ENCODE data around the gene SVIL.
"Not testable (repeated sequence)": the region's sequence is repeated elsewhere in the genome, so short reads cannot be mapped to it uniquely, and the experiment has no call there.

The SVIL gene

DNA sequence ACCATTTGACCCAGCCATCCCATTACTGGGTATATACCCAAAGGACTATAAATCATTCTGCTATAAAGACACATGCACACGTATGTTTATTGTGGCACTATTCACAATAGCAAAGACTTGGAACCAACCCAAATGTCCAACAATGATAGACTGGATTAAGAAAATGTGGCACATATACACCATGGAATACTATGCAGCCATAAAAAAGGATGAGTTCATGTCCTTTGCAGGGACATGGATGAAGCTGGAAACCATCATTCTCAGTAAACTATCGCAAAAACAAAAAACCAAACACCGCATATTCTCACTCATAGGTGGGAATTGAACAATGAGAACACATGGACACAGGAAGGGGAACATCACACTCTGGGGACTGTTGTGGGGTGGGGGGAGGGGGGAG, 85.3 kb downstream of the SVIL start:
- not testable (repeated sequence) for H3K4me3 ChIP-seq (ENCODE audit: low read length in 2 of 2); H3K27me3 ChIP-seq (ENCODE audit: control insufficient read depth in 2 of 2, insufficient read depth in 2 of 2, low read length in 2 of 2); H3K27ac ChIP-seq (ENCODE audit: low read depth in 2 of 2, low read length in 2 of 2); H3K9me3 ChIP-seq (ENCODE audit: control insufficient read depth in 2 of 2, low read length in 2 of 2); H3K4me1 ChIP-seq (ENCODE audit: control insufficient read depth in 2 of 2, insufficient read depth in 2 of 2, low read length in 2 of 2); H3K9ac ChIP-seq (ENCODE audit: low read depth in 1 of 2, low read length in 2 of 2)
- peaks cover 22% of the 10 kb centered on the region in 2 donors for H3K36me3 ChIP-seq (ENCODE audit: control insufficient read depth in 2 of 2, insufficient read depth in 2 of 2, low read length in 2 of 2)

DNA sequence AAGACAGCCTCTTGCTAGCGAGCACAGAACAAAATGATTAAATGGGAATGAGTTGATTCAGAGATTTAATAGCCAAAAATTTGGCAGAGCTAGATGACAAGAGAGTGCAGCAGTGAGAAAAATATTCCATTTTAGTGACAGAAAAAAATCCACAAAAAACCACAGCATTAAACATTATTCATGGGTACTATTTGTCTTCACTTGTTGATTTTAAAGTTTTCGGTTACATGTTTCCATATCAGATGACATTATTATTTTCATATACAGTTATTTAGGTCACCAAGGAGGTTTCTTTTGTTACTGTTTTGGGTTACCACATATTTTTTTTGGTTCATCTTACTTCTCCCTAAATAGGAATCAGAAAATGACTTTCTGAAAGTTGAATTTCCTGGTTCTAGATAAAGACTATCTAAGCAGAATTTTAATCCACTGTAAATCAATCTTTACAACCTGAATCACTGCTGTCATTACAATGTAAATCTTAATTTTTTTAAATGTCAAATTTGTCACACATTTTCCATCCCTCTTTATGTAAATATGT, 87.9 kb downstream of the SVIL start:
- Histone ChIP-seq H3K4me3 (ENCODE audit: low read length in 2 of 2) (no peak overlapping the region), H3K4me1 (ENCODE audit: control insufficient read depth in 2 of 2, insufficient read depth in 2 of 2, low read length in 2 of 2) (peaks cover 2 to 3% of the 10 kb centered on the region in 2 donors), H3K27me3 (ENCODE audit: control insufficient read depth in 2 of 2, insufficient read depth in 2 of 2, low read length in 2 of 2) (no peaks in the 10 kb centered on the region), H3K36me3 (ENCODE audit: control insufficient read depth in 2 of 2, insufficient read depth in 2 of 2, low read length in 2 of 2) (peaks cover 11 to 13% of the 10 kb centered on the region in 2 donors), H3K27ac (ENCODE audit: low read depth in 2 of 2, low read length in 2 of 2) (no peak overlapping the region), H3K9me3 (ENCODE audit: control insufficient read depth in 2 of 2, low read length in 2 of 2) (no peaks in the 10 kb centered on the region), H3K9ac (ENCODE audit: low read depth in 1 of 2, low read length in 2 of 2) (no peak overlapping the region)

DNA sequence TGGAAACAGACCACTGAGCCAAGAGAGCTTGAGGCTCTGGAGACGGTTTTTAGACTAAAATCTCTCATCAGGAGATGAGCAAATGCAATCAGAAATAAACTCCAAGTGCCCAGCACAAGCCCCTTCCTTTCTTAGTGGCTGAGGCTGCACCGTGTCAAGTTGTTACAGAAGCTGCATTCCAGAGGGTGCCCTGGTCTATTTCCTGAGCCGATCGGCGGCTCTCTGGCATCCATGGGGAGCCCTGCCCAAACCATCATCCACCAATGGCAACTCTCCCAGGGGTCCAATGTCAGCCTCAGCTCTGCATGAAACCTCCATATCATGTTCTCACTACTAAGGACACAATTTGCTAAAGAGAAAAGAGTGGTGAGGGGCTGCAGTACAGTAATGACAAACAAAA, 89.6 kb downstream of the SVIL start:
- peaks cover 5 to 8% of the 10 kb centered on the region in 2 donors for H3K36me3 ChIP-seq (ENCODE audit: control insufficient read depth in 2 of 2, insufficient read depth in 2 of 2, low read length in 2 of 2)
- H3K4me3 ChIP-seq (ENCODE audit: low read length in 2 of 2) = no peak overlapping the region
- H3K27me3 ChIP-seq (ENCODE audit: control insufficient read depth in 2 of 2, insufficient read depth in 2 of 2, low read length in 2 of 2) = no peaks in the 10 kb centered on the region
- H3K27ac ChIP-seq (ENCODE audit: low read depth in 2 of 2, low read length in 2 of 2) = no peak overlapping the region
- peaks cover 2 to 3% of the 10 kb centered on the region in 2 donors for H3K4me1 ChIP-seq (ENCODE audit: control insufficient read depth in 2 of 2, insufficient read depth in 2 of 2, low read length in 2 of 2)
- H3K9me3 ChIP-seq (ENCODE audit: control insufficient read depth in 2 of 2, low read length in 2 of 2) = no peaks in the 10 kb centered on the region
- no peak overlapping the region for H3K9ac ChIP-seq (ENCODE audit: low read depth in 1 of 2, low read length in 2 of 2)

DNA sequence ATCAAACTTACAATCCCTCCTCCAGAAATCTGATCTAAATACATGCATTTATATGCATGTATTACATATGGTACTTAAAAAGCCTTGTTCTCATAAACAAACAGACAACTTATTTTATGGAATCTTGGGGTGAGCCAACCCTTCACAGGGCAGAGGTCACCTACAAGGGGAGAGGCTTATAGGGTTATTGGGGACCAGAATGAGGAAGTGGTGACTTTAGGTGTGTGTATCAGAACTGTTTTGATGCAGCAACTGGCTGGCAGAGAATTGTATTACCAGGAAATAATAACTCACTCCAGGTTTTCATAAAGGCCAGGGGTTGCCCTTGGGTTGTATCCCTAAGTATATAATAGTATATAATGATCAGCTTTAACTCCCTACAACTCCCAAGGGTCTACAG, 91.1 kb downstream of the SVIL start:
- peaks cover 2 to 3% of the 10 kb centered on the region in 2 donors for H3K4me1 ChIP-seq (ENCODE audit: control insufficient read depth in 2 of 2, insufficient read depth in 2 of 2, low read length in 2 of 2)
- H3K36me3 ChIP-seq (ENCODE audit: control insufficient read depth in 2 of 2, insufficient read depth in 2 of 2, low read length in 2 of 2) = peaks cover 5 to 9% of the 10 kb centered on the region in 2 donors
- no peak overlapping the region for H3K4me3 ChIP-seq (ENCODE audit: low read length in 2 of 2)
- H3K27ac ChIP-seq (ENCODE audit: low read depth in 2 of 2, low read length in 2 of 2) = no peak overlapping the region
- no peaks in the 10 kb centered on the region for H3K9me3 ChIP-seq (ENCODE audit: control insufficient read depth in 2 of 2, low read length in 2 of 2)
- no peak overlapping the region for H3K9ac ChIP-seq (ENCODE audit: low read depth in 1 of 2, low read length in 2 of 2)
- no peaks in the 10 kb centered on the region for H3K27me3 ChIP-seq (ENCODE audit: control insufficient read depth in 2 of 2, insufficient read depth in 2 of 2, low read length in 2 of 2)

DNA sequence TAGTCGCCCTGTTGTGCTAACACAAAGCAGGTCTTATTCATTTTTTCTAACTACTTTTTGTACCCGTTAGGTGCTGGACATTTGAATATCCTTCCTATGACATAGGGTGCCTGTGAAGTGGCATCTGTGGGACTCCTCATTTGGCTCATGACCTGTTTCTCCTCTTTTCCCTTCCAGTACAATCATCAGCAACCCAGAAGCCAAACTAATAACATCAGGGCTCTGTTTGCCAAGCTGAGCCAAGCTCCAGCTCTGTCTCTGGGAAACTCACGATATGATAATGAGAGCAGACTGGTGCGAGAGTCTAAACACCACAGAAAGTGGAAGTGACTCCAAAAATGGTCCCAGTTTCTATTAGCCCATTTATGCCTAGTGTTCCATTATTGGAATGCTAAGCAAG, 92.0 kb downstream of the SVIL start:
- Histone ChIP-seq H3K27ac (ENCODE audit: low read depth in 2 of 2, low read length in 2 of 2) (no peak overlapping the region), H3K9me3 (ENCODE audit: control insufficient read depth in 2 of 2, low read length in 2 of 2) (no peaks in the 10 kb centered on the region), H3K27me3 (ENCODE audit: control insufficient read depth in 2 of 2, insufficient read depth in 2 of 2, low read length in 2 of 2) (no peaks in the 10 kb centered on the region), H3K4me3 (ENCODE audit: low read length in 2 of 2) (no peak overlapping the region), H3K9ac (ENCODE audit: low read depth in 1 of 2, low read length in 2 of 2) (no peak overlapping the region), H3K36me3 (ENCODE audit: control insufficient read depth in 2 of 2, insufficient read depth in 2 of 2, low read length in 2 of 2) (peaks cover 5 to 9% of the 10 kb centered on the region in 2 donors), H3K4me1 (ENCODE audit: control insufficient read depth in 2 of 2, insufficient read depth in 2 of 2, low read length in 2 of 2) (peaks cover 2 to 3% of the 10 kb centered on the region in 2 donors)

DNA sequence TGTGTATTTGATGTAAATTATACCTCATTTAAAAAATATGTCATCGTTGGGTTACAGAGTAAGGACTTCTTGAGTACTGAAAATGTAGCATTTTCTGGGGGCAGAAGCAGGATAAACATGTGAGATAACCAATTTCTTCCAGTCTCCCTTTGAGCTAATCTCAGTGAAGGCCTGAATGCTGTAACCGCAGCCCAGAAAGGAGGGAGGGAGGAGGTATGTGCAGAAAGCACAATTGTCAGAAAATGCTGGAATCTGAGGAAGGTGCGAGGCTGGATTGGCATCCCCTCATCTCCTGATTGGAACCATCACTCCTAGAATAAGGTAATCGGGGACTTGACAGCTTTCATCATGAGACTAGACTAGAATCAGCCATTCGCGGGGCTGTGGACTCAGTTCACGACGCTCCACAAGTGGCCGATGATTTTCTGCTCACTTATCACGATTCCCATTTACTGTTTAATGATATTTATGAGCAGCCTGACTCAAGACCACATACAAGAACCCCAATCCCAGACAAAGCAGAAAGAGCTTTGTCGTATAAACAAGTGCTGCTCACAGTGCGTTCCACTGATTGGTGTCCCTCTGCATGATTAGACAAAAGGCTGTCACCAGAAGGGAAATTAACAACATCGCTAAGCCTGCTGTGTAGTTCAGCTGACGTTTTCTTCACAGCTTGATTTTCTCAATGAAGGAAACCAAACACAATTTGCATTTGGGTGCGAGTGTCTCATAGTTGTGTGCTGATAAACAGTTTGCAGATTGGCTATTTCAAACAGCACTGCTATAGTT, 93.2 kb downstream of the SVIL start:
- H3K9ac ChIP-seq (ENCODE audit: low read depth in 1 of 2, low read length in 2 of 2) = no peak overlapping the region
- H3K36me3 ChIP-seq (ENCODE audit: control insufficient read depth in 2 of 2, insufficient read depth in 2 of 2, low read length in 2 of 2) = peaks cover 5 to 9% of the 10 kb centered on the region in 2 donors
- H3K27ac ChIP-seq (ENCODE audit: low read depth in 2 of 2, low read length in 2 of 2) = no peak overlapping the region

DNA sequence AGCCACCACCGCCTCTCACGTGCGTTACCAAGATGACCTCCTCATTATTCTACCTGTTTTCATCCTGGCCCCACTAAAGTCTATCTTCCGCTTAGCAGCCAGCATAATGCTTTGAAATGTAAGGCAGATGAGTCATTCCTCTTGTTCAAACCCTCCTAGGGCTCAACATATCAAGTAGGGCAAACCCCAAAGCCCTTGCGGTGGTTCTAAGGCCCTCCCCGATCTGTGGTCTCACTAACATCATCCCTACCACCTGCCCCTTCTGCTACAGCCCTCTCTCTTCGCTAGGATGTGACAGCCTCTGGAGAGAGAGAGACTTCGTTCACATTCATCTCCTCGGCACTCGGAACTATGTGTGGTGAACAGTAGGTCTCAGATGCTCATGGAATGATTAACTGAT, 94.8 kb downstream of the SVIL start:
- no peaks in the 10 kb centered on the region for H3K9me3 ChIP-seq (ENCODE audit: control insufficient read depth in 2 of 2, low read length in 2 of 2)
- H3K4me3 ChIP-seq (ENCODE audit: low read length in 2 of 2) = no peak overlapping the region
- no peaks in the 10 kb centered on the region for H3K27me3 ChIP-seq (ENCODE audit: control insufficient read depth in 2 of 2, insufficient read depth in 2 of 2, low read length in 2 of 2)
- no peak overlapping the region for H3K9ac ChIP-seq (ENCODE audit: low read depth in 1 of 2, low read length in 2 of 2)
- H3K36me3 ChIP-seq (ENCODE audit: control insufficient read depth in 2 of 2, insufficient read depth in 2 of 2, low read length in 2 of 2) = peaks cover 5 to 9% of the 10 kb centered on the region in 2 donors
- peaks cover 10 to 17% of the 10 kb centered on the region in 2 donors for H3K4me1 ChIP-seq (ENCODE audit: control insufficient read depth in 2 of 2, insufficient read depth in 2 of 2, low read length in 2 of 2)
- no peak overlapping the region for H3K27ac ChIP-seq (ENCODE audit: low read depth in 2 of 2, low read length in 2 of 2)

More for the DNA sequence above, 93.2 kb downstream of the SVIL start:
- peaks cover 3 to 5% of the 10 kb centered on the region in 2 donors for H3K4me1 ChIP-seq (ENCODE audit: control insufficient read depth in 2 of 2, insufficient read depth in 2 of 2, low read length in 2 of 2)
- no peaks in the 10 kb centered on the region for H3K27me3 ChIP-seq (ENCODE audit: control insufficient read depth in 2 of 2, insufficient read depth in 2 of 2, low read length in 2 of 2)
- H3K4me3 ChIP-seq (ENCODE audit: low read length in 2 of 2) = no peak overlapping the region
- H3K9me3 ChIP-seq (ENCODE audit: control insufficient read depth in 2 of 2, low read length in 2 of 2) = no peaks in the 10 kb centered on the region

DNA sequence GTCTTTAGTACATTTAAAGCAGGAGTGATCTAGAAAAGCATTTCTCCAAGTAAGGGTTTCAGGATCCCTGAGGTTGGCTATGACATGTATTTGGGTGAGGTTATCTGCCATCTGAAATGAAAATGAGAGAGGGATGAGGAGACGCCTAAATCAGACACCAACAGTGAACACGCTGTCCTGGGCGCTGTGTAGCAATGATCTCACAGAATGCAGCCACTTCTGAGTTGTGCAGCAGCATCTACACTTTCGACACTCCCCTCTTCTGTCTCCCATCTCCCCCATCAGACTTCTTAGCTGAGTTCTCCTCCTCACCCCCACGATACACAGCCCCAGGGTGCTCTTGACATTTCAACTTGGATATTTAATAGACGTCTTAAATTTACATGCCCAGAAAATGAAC, 95.4 kb downstream of the SVIL start:
- H3K4me3 ChIP-seq (ENCODE audit: low read length in 2 of 2) = no peak overlapping the region
- peaks cover 10 to 17% of the 10 kb centered on the region in 2 donors for H3K4me1 ChIP-seq (ENCODE audit: control insufficient read depth in 2 of 2, insufficient read depth in 2 of 2, low read length in 2 of 2)
- H3K9ac ChIP-seq (ENCODE audit: low read depth in 1 of 2, low read length in 2 of 2) = no peak overlapping the region
- H3K9me3 ChIP-seq (ENCODE audit: control insufficient read depth in 2 of 2, low read length in 2 of 2) = no peaks in the 10 kb centered on the region
- peaks cover 5 to 9% of the 10 kb centered on the region in 2 donors for H3K36me3 ChIP-seq (ENCODE audit: control insufficient read depth in 2 of 2, insufficient read depth in 2 of 2, low read length in 2 of 2)
- H3K27ac ChIP-seq (ENCODE audit: low read depth in 2 of 2, low read length in 2 of 2) = no peak overlapping the region
- H3K27me3 ChIP-seq (ENCODE audit: control insufficient read depth in 2 of 2, insufficient read depth in 2 of 2, low read length in 2 of 2) = no peaks in the 10 kb centered on the region

DNA sequence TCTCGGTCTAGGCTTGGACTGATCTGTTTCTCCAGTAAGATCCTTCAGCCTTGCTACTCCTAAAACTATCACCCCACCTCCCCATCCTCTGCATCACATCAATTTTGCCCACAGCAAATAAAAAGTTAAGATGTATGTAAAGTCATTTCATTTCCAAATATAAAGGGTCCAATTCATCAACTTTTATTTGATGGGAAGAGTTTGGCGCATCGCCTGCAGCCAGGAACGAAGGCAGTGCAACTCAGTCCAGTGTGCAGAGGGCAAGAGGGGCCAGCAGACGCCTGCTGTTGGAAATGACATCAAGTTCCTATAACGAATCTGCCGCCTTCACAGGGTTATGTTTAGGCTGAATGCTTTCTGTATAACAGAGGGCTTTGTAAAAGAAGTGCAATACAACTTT, 97.0 kb downstream of the SVIL start:
- Histone ChIP-seq H3K9me3 (ENCODE audit: control insufficient read depth in 2 of 2, low read length in 2 of 2) (no peaks in the 10 kb centered on the region), H3K27ac (ENCODE audit: low read depth in 2 of 2, low read length in 2 of 2) (no peak overlapping the region), H3K36me3 (ENCODE audit: control insufficient read depth in 2 of 2, insufficient read depth in 2 of 2, low read length in 2 of 2) (peaks cover 7 to 12% of the 10 kb centered on the region in 2 donors), H3K9ac (ENCODE audit: low read depth in 1 of 2, low read length in 2 of 2) (no peak overlapping the region), H3K4me3 (ENCODE audit: low read length in 2 of 2) (no peak overlapping the region), H3K4me1 (ENCODE audit: control insufficient read depth in 2 of 2, insufficient read depth in 2 of 2, low read length in 2 of 2) (peaks cover 7 to 20% of the 10 kb centered on the region in 2 donors), H3K27me3 (ENCODE audit: control insufficient read depth in 2 of 2, insufficient read depth in 2 of 2, low read length in 2 of 2) (no peaks in the 10 kb centered on the region)

DNA sequence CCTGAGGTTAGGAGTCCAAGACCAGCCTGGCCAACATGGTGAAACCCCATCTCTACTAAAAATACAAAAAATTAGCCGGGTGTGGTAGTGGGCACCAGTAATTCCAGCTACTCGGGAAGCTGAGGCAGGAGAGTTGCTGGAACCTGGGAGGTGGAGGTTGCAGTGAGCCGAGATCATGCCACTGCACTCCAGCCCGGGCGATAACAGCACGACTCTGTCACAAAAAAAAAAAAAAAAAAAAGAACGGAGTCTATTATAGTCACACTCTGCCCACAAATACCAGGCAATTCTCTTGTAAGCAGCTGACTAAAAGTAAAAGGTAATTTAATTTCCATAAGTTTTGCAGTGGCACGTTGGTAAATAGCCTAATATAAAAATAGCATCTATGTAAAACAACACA, 98.1 kb downstream of the SVIL start:
- not testable (repeated sequence) for H3K27ac ChIP-seq (ENCODE audit: low read depth in 2 of 2, low read length in 2 of 2)

More for the DNA sequence above, 98.1 kb downstream of the SVIL start:
- H3K4me3 ChIP-seq (ENCODE audit: low read length in 2 of 2); H3K9me3 ChIP-seq (ENCODE audit: control insufficient read depth in 2 of 2, low read length in 2 of 2); H3K9ac ChIP-seq (ENCODE audit: low read depth in 1 of 2, low read length in 2 of 2); H3K27me3 ChIP-seq (ENCODE audit: control insufficient read depth in 2 of 2, insufficient read depth in 2 of 2, low read length in 2 of 2): not testable (repeated sequence)
- Histone ChIP-seq H3K4me1 (ENCODE audit: control insufficient read depth in 2 of 2, insufficient read depth in 2 of 2, low read length in 2 of 2) (peaks cover 7 to 20% of the 10 kb centered on the region in 2 donors), H3K36me3 (ENCODE audit: control insufficient read depth in 2 of 2, insufficient read depth in 2 of 2, low read length in 2 of 2) (peaks cover 17 to 18% of the 10 kb centered on the region in 2 donors)
